ENCODE results near the gene CD59.
"Not testable (repeated sequence)": the region's sequence is repeated elsewhere in the genome, so short reads cannot be mapped to it uniquely, and the experiment has no call there.

CD59 gene

DNA sequence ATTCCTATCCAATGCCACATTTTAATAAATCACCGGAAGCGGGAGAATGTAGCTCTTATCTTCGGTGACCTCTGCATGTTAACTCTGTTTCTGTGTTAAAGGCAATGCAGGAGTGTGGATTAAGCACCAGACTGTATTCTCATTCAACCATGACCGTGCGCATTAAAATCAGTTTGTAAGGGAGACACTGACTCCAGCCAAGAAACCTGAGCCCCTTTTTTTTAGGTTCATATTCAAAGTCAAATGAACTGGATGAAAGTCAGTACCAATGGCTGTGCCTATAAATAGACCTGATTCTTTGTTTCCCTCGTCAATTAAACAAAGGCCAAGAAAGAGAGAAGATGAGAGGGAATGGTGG lies 67.8 kb downstream of the CD59 start:
- no peak for DNase-seq (ENCODE audit: low read depth, low spot score)

DNA sequence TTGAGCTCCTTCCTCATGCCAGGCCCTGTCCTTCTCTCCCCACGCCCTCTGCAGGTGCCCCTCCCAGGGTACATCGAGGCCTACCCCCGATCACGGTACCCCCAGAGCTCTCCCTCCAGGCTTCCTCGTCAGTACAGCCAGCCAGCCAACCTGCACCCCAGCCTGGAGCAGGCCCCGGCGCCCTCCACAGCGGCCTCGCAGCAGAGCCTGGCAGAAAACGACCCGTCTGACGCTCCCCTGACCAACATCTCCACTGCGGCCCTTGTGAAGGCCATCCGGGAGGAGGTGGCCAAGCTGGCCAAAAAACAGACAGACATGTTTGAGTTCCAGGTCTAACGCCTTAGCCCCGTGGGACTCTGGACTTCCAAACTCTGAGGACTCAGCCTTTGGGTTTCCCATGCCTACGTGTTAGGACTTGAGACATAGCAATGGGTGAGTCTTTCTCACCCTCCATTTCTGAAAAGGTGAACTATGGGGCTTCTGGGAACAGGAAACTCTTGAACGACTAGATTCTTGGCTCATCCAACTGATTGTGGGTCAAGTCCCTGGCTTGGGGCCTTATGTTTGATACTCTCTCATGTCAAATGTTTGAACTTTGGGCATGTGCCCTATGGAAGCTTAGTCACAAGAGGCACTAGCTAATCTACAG lies 68.3 kb downstream of the CD59 start:
- DNase-seq (ENCODE audit: low read depth, low spot score): no peak

DNA sequence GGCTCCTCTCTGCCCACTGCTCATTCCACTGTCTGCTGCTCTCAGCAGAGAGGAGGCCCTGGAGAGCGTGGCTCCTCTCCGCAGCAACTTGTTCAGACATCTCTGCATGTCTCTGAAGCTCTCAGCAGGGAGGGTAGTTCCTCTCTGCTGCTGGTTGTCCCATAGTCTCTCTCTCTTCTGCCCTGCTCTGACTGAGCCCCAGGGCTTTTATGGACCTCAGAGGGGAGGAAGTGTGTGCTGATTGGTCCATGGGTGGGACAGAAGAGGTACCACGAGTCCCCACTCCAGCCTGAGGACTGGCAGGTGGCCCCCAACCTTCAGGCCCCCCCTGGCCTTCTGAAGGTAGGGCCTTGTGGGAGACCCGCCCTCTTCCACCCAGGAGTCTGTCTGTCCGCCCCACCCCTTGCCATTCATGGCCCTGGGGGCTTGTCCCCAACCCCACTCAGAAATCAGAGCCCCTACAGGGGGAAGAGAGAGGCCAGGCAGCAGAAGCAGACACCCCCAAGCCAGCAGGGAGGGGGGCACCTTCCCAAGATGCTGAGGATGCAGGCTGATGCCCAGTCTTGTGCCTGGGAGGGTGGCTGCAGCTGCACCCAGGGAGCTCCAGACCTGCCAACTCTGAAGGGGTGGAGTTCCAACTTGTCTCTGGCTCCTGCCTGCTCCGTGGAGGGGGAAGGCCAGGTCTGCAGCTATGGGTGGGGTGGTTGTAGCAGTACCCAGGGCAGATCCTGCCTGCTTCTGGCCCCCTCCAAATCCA lies 70.7 kb downstream of the CD59 start:
- no peak for DNase-seq (ENCODE audit: low read depth, low spot score)

DNA sequence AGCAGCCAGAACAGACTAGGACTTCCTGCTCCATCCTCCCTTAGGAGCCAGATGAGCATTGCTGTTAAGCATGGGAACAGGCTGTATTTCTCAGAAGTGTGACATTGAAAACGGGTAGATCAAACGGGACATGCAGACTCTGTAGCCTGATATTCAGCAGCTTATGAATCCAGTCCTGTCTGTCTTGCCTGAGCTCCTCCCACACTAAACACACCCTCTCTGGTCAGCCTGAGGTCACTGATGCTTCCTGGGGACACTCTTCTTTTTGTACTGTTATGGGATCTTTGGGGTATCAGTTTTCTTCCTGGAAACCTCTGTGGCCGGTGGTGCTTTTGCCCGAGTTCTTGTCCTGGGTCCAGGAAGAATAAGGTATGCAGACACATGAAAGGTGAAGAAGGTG lies 71.4 kb downstream of the CD59 start:
- DNase-seq (ENCODE audit: low read depth, low spot score): no peak

DNA sequence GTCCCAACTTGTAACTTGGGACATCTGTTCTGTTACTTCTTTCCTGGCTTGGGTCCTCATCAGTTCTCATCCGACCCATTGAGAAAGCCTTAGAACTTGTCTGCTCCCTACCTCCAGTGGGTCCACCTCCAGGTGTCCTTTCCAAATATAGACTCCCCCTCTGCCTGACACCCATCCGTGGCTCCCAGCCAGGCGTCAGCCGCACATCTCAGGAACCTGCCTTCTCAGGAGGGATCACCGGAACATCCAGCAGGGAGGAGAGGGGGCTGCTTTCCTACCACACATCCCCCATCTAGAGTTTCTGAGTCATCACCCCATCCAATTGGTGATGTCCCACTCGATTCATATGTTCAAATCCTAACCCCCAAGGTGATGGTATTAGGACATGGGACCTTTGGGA lies 72.1 kb downstream of the CD59 start:
- no peak for DNase-seq (ENCODE audit: low read depth, low spot score)

DNA sequence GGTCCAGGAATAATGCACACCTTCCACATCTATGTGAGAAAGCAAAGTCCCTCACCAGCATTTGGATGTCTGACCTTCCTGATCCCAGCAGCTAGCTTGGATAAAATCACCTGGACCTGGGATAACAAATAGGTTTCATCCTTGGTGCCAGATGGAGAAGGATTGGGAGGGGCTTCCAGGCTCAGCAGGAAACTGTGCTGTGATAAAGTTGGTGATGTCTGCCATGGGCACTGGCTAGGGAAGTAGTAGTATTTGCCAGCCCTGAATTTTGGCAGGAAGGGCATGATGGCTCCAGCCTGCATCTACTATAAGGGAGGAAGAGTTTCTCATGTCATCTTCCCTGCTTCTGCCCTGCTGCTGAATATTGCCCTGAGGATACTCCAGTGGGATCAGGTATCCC lies 73.1 kb downstream of the CD59 start:
- no peak for DNase-seq (ENCODE audit: low read depth, low spot score)

DNA sequence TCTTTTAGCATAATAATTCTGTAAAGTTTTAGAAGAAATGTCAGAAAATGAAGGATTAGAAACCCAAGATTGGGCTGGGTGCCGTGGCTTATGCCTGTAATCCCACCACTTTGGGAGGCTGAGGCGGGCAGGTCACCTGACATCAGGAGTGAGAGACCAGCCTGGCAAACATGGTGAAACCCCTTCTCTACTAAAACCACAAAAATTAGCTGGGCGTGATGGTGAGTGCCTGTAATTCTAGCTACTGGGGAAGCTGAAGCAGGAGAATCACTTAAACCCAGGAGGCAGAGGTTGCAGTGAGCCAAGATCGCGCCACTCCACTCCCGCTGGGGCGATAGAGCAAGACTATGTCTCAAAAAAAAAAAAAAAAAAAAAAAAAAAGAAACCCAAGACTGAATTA lies 74.7 kb downstream of the CD59 start:
- not testable (repeated sequence) for DNase-seq (ENCODE audit: low read depth, low spot score)

DNA sequence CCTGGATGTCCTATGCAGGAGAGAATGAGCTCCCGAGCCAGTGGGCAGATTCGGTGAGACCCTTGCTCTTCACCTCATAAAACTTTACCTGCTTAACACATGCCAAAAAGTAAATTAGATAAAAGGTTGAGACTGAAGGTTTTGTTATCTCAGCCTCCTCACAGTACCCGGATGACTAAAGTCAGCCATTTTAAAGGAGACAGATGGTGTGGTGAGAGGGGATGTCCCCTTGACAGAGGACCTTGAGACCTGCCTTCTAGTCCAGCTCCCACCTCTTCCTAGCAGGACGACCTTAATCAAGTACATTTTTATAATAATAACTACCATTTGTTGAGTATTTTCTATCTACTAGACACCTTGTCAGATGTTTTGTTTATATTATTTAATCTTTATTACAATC lies 75.3 kb downstream of the CD59 start:
- DNase-seq (ENCODE audit: low read depth, low spot score): no peak

GRCh38 chr11:33659370-33660139 lies 76.7 kb downstream of the CD59 start:
- DNase-seq (ENCODE audit: low read depth, low spot score): no peak

DNA sequence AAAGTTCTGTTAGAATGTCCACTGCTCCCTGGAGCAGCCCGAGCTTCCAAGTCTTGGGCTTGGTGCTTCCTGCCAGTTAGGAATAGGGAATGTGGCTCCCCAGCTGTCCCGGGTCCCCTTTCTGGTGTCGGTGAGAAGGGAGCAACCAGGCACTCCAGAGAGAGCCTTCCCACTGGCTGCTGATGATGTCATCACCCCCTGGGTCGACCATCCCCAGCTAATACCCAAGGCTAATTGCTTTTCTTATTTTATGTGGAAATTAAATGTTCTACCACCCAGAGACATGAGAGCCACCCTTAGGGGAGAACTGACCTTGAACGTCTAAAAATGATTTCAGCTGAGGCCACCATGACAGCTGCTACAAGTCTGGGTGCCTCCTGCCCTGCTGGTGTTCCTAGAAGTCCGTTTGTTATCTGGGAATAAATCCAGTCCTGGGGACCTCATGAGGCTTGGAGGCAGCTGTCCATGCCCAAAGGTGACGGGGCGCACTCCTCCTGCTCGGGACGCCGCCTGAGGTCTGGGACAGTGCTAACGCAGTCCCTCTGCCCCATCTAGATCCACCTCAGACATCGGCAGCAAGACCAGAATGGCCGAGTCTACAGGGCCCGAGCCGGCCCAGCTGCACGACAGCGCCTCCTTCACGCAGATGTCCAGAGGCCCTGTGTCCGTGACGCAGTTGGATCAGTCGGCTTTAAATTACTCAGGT lies 77.9 kb downstream of the CD59 start:
- no peak for DNase-seq (ENCODE audit: low read depth, low spot score)

DNA sequence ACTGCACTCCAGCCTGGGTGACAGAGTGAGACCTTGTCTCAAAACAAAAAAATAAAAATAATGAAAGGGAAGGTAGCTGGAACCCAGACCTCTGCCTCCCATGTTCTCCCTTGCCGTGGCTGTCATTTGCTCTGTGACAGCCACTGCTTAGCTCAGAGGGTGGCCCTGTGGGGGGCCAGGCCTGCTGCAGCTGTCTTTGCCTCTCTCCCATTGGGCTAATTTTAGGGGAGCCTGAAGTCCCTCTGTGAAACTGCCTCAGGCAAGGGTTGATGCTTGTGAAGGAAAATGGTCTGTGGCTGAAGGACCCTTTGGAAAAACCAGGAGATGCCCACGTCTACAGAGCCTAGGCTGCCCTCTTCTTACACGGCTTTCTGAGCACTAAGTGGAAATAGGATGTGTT lies 78.5 kb downstream of the CD59 start:
- DNase-seq (ENCODE audit: low read depth, low spot score): no peak

- no peak for DNase-seq (ENCODE audit: low read depth, low spot score)
Measured at GRCh38 chr11:33656768-33657167, 79.5 kb downstream of the CD59 start.

- DNase-seq (ENCODE audit: low read depth, low spot score): no peak
Measured at GRCh38 chr11:33655842-33656600, 80.2 kb downstream of the CD59 start.

DNA sequence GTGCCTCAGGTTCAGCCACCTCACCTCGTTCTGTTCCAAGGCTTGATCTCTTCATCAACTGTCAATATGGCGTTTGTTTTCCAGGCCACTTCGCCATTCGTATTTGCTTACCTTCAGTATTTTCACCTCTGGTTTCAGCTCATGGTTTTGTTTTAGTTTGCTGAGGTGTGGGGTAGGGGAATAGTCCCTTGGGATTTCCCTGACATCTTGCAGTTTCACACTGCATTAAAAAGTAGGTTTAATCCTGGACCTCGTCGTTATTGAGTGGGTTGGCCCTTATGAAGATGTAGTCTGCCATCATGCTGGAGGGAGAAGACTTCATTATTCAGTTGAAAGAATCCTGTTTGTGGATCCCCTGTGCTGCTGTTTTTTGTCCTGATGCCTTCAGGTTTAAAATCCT lies 81.6 kb downstream of the CD59 start:
- no peak for DNase-seq (ENCODE audit: low read depth, low spot score)
